Loucy (cell line): ENCODE data around the gene WNT5A.

Experiments used
- H2AFZ ChIP-seq: fragments of 200-600 bp; sonication (generic); 2 replicates; pipeline ENCODE4 v1.6.0; 2016; ENCODE audit warnings: antibody characterized with exemption, mild to moderate bottlenecking, low read length, moderate library complexity
- H3F3A ChIP-seq: fragments of 200-600 bp; 2 replicates; pipeline ENCODE4 v1.6.0; 2016; ENCODE audit warnings: antibody characterized with exemption, low read depth, mild to moderate bottlenecking
- H3K27me3 ChIP-seq: fragments of 200-600 bp; sonication (generic); 2 replicates; pipeline ENCODE4 v1.6.1; 2014; ENCODE audit warnings: low read length, mild to moderate bottlenecking; ENCODE audit not compliant: insufficient read depth, poor library complexity, severe bottlenecking
- H3K36me3 ChIP-seq: fragments of 200-600 bp; sonication (generic); 2 replicates; pipeline ENCODE4 v1.6.1; 2016; ENCODE audit warnings: low read length; ENCODE audit not compliant: insufficient read depth
- H3K4me1 ChIP-seq: fragments of 200-600 bp; sonication (generic); 2 replicates; pipeline ENCODE4 v1.5.1; 2014; ENCODE audit warnings: low read length, mild to moderate bottlenecking; ENCODE audit not compliant: insufficient read depth, poor library complexity, severe bottlenecking
- H3K4me2 ChIP-seq: fragments of 200-600 bp; sonication (generic); 2 replicates; pipeline ENCODE4 v1.6.0; 2014; ENCODE audit warnings: antibody characterized with exemption, low read length, low read depth, mild to moderate bottlenecking; ENCODE audit not compliant: poor library complexity, severe bottlenecking
- H3K4me3 ChIP-seq: fragments of 200-600 bp; sonication (generic); 2 replicates; pipeline ENCODE4 v1.5.1; 2014; ENCODE audit warnings: low read length, mild to moderate bottlenecking, mixed read lengths; ENCODE audit not compliant: poor library complexity, severe bottlenecking
- H3K79me2 ChIP-seq: fragments of 200-600 bp; sonication (generic); 2 replicates; pipeline ENCODE4 v1.6.1; 2014; ENCODE audit warnings: low read length; ENCODE audit not compliant: insufficient read depth
- H3K9ac ChIP-seq: fragments of 200-600 bp; sonication (generic); 2 replicates; pipeline ENCODE4 v1.6.0; 2014; ENCODE audit warnings: mild to moderate bottlenecking, low read depth, low read length, moderate library complexity; ENCODE audit not compliant: poor library complexity, severe bottlenecking
- H3K9me2 ChIP-seq: fragments of 200-600 bp; sonication (generic); replicated peaks from 2 replicates; pipeline ENCODE4 v1.6.1; 2016; ENCODE audit warnings: low read depth, low read length, mixed read lengths
- H3K9me3 ChIP-seq: fragments of 200-600 bp; sonication (generic); 2 replicates; pipeline ENCODE4 v1.6.1; 2014; ENCODE audit warnings: mild to moderate bottlenecking, antibody characterized with exemption, low read length, low read depth; ENCODE audit not compliant: insufficient read depth
- H4K20me1 ChIP-seq: fragments of 200-600 bp; sonication (generic); 2 replicates; pipeline ENCODE4 v1.6.0; 2014; ENCODE audit warnings: antibody characterized with exemption, low read length, mild to moderate bottlenecking; ENCODE audit not compliant: insufficient read depth, poor library complexity, severe bottlenecking
- CTCF ChIP-seq: fragments of 200-600 bp; sonication (generic); conservative IDR thresholded peaks from 2 replicates; pipeline ENCODE4 v1.5.1; 2014; ENCODE audit warnings: mild to moderate bottlenecking, antibody characterized with exemption, low read length
- EZH2phosphoT487 ChIP-seq: fragments of 200-600 bp; IDR thresholded peaks from 2 replicates; pipeline ENCODE4 v1.6.1; 2018; ENCODE audit warnings: antibody characterized with exemption, mild to moderate bottlenecking, moderate library complexity, borderline replicate concordance

Gene WNT5A

GRCh38 chr3:55426486-55426885 lies 60.6 kb downstream of the WNT5A start:
- Histone ChIP-seq H2AFZ (no peak overlapping the region), H3K9me2 (no peaks in the 10 kb centered on the region), H3K4me1 (peaks cover 8% of the 10 kb centered on the region), H3F3A (no peaks in the 10 kb centered on the region), H3K4me2 (no peak overlapping the region), H3K36me3 (no peaks in the 10 kb centered on the region), H3K4me3 (no peak overlapping the region), H3K79me2 (no peaks in the 10 kb centered on the region), H3K9ac (no peak overlapping the region), H3K9me3 (no peaks in the 10 kb centered on the region), H4K20me1 (no peaks in the 10 kb centered on the region), H3K27me3 (no peaks in the 10 kb centered on the region)
- TF ChIP-seq CTCF: no peak
- TF ChIP-seq EZH2phosphoT487: no peak

GRCh38 chr3:55423782-55424181 lies 63.3 kb downstream of the WNT5A start:
- Histone ChIP-seq H2AFZ (no peak overlapping the region), H3K27me3 (no peaks in the 10 kb centered on the region), H3K4me1 (peaks cover 8% of the 10 kb centered on the region), H3K9me3 (no peaks in the 10 kb centered on the region), H3K4me3 (no peak overlapping the region), H3K36me3 (no peaks in the 10 kb centered on the region), H3K9me2 (no peaks in the 10 kb centered on the region), H4K20me1 (no peaks in the 10 kb centered on the region), H3K9ac (no peak overlapping the region), H3K4me2 (no peak overlapping the region), H3F3A (no peaks in the 10 kb centered on the region), H3K79me2 (no peaks in the 10 kb centered on the region)
- no peak for TF ChIP-seq EZH2phosphoT487
- TF ChIP-seq CTCF: no peak

GRCh38 chr3:55417211-55417610 lies 69.9 kb downstream of the WNT5A start:
- H3K9ac ChIP-seq: no peak overlapping the region
- TF ChIP-seq CTCF (no peak), EZH2phosphoT487 (no peak)
- no peak overlapping the region for H2AFZ ChIP-seq
- no peak overlapping the region for H3K4me3 ChIP-seq
- no peaks in the 10 kb centered on the region for H4K20me1 ChIP-seq
- no peaks in the 10 kb centered on the region for H3K79me2 ChIP-seq
- no peaks in the 10 kb centered on the region for H3K27me3 ChIP-seq
- H3K36me3 ChIP-seq: no peaks in the 10 kb centered on the region
- no peaks in the 10 kb centered on the region for H3K9me3 ChIP-seq
- no peak overlapping the region for H3K4me2 ChIP-seq
- H3K9me2 ChIP-seq: no peaks in the 10 kb centered on the region
- H3K4me1 ChIP-seq: no peaks in the 10 kb centered on the region
- H3F3A ChIP-seq: no peaks in the 10 kb centered on the region
